IMR-90 (cell line): ENCODE measurements around the gene GPX4. TPM values are rescaled to one million over a fixed set of nuclear protein-coding genes. Genes with fewer than 3 reads are reported as not detected.
A peak's percentile ranks its signal among the peaks of the same experiment; 100 is the strongest.

Source experiments
- ATAC-seq: fragments of 200-7000 bp; cut with Tn5 transposase; 2 replicates; pipeline ENCODE4 v1.9.1; 2020; ENCODE audit warnings: low read depth, mild to moderate bottlenecking, moderate library complexity
- BruUV-seq: library from RNA; stranded (reverse); fragments of 400-500 nt; replicated peaks from 2 replicates; lab custom pipeline; 2021; lab: Mats Ljungman, UMichigan
- CTCF ChIA-PET: fragments of 300-600 bp; formaldehyde crosslinking; extraction: SDS; loops from one replicate; lab custom pipeline; 2021; ENCODE audit warnings: antibody characterized with exemption; lab: Yijun Ruan, JAX
- POLR2A ChIA-PET: fragments of 300-600 bp; sonication (Branson Sonifier 250); formaldehyde crosslinking; loops from one replicate; lab custom pipeline; 2022; ENCODE audit warnings: antibody characterized with exemption; ENCODE audit not compliant: unreplicated experiment; lab: Charles Lee
- DNase-seq: peaks from one replicate; pipeline ENCODE4 v3.0.0; 2013
- H2AFZ ChIP-seq: replicated peaks from 2 replicates; pipeline ENCODE3; 2013; ENCODE audit warnings: low read length, mild to moderate bottlenecking; ENCODE audit not compliant: poor library complexity
- H2AK5ac ChIP-seq: 2 replicates; pipeline ENCODE4 v1.6.1; 2013; ENCODE audit warnings: low read depth, low read length, inconsistent platforms
- H2AK9ac ChIP-seq: replicated peaks from 2 replicates; pipeline ENCODE3; 2013; ENCODE audit warnings: mild to moderate bottlenecking, low read depth, low read length, moderate library complexity; ENCODE audit not compliant: poor library complexity
- H2BK120ac ChIP-seq: 2 replicates; pipeline ENCODE4 v1.6.1; 2013; ENCODE audit warnings: low read depth, low read length, inconsistent platforms
- H2BK15ac ChIP-seq: 3 replicates; pipeline ENCODE4 v1.6.1; 2013; ENCODE audit warnings: low read depth, low read length, inconsistent platforms
- H2BK20ac ChIP-seq: 2 replicates; pipeline ENCODE4 v1.6.1; 2013; ENCODE audit warnings: low read depth, mild to moderate bottlenecking, inconsistent platforms, low read length, moderate library complexity
- H2BK5ac ChIP-seq: 2 replicates; pipeline ENCODE4 v1.6.1; 2013; ENCODE audit warnings: mild to moderate bottlenecking, low read depth, low read length, inconsistent platforms; ENCODE audit not compliant: poor library complexity, severe bottlenecking
- H3K14ac ChIP-seq: replicated peaks from 2 replicates; pipeline ENCODE4 v1.6.1; 2013; ENCODE audit warnings: low read depth, low read length, inconsistent platforms
- H3K18ac ChIP-seq: 2 replicates; pipeline ENCODE4 v1.6.1; 2013; ENCODE audit warnings: low read depth, low read length, control low read depth
- H3K23ac ChIP-seq: 2 replicates; pipeline ENCODE4 v1.6.1; 2013; ENCODE audit warnings: low read depth, low read length, inconsistent platforms
- H3K27ac ChIP-seq: 2 replicates; pipeline ENCODE4 v1.5.1; 2013; ENCODE audit warnings: mild to moderate bottlenecking, control low read depth, low read length; ENCODE audit not compliant: insufficient read depth
- H3K27me3 ChIP-seq: 2 replicates; pipeline ENCODE4 v1.6.1; 2013; ENCODE audit warnings: low read length; ENCODE audit not compliant: control insufficient read depth, insufficient read depth
- H3K36me3 ChIP-seq: 2 replicates; pipeline ENCODE4 v1.6.1; 2013; ENCODE audit warnings: low read length, mixed read lengths; ENCODE audit not compliant: control insufficient read depth, insufficient read depth
- H3K4ac ChIP-seq: 2 replicates; pipeline ENCODE4 v1.6.1; 2013; ENCODE audit warnings: low read depth, low read length, inconsistent platforms
- H3K4me1 ChIP-seq: 2 replicates; pipeline ENCODE4 v1.6.1; 2013; ENCODE audit warnings: low read length, mixed read lengths; ENCODE audit not compliant: control insufficient read depth, insufficient read depth
- H3K4me2 ChIP-seq: 2 replicates; pipeline ENCODE4 v1.6.1; 2013; ENCODE audit warnings: low read depth, mild to moderate bottlenecking, control low read depth, low read length, moderate library complexity
- H3K4me3 ChIP-seq: 2 replicates; pipeline ENCODE4 v1.5.1; 2013; ENCODE audit warnings: low read depth, mild to moderate bottlenecking, control low read depth, low read length, moderate library complexity; ENCODE audit not compliant: insufficient read depth
- H3K56ac ChIP-seq: 2 replicates; pipeline ENCODE4 v1.6.1; 2013; ENCODE audit warnings: low read length, inconsistent platforms; ENCODE audit not compliant: insufficient read depth; ENCODE audit errors: extremely low read depth
- H3K79me1 ChIP-seq, 2 experiments: 2 replicates each; pipeline ENCODE4 v1.6.1; 2013; ENCODE audit warnings: low read length in 2 of 2, inconsistent platforms in 1 of 2, low read depth in 1 of 2
- H3K9ac ChIP-seq: 2 replicates; pipeline ENCODE4 v1.6.1; 2013; ENCODE audit warnings: low read depth, low read length, control low read depth
- H3K9me1 ChIP-seq: 2 replicates; pipeline ENCODE4 v1.6.1; 2013; ENCODE audit warnings: low read length, inconsistent platforms; ENCODE audit not compliant: insufficient read depth
- H3K9me3 ChIP-seq: 2 replicates; pipeline ENCODE4 v1.6.1; 2013; ENCODE audit warnings: low read length; ENCODE audit not compliant: control insufficient read depth, insufficient read depth
- H4K20me1 ChIP-seq: 2 replicates; pipeline ENCODE4 v1.6.1; 2013; ENCODE audit warnings: low read length, inconsistent platforms; ENCODE audit not compliant: insufficient read depth
- H4K5ac ChIP-seq: 2 replicates; pipeline ENCODE4 v1.6.1; 2013; ENCODE audit warnings: mild to moderate bottlenecking, low read depth, low read length, control low read depth
- H4K8ac ChIP-seq, 2 experiments: 2 replicates each; pipeline ENCODE4 v1.6.1; 2013; ENCODE audit warnings: low read depth in 2 of 2, low read length in 2 of 2, control low read depth in 1 of 2, inconsistent platforms in 1 of 2
- H4K91ac ChIP-seq: 2 replicates; pipeline ENCODE4 v1.6.1; 2013; ENCODE audit warnings: low read depth, low read length, inconsistent platforms; ENCODE audit not compliant: insufficient read depth
- BHLHE40 ChIP-seq: fragments of 150-350 bp; IDR thresholded peaks from 2 replicates; pipeline ENCODE4 v1.6.1; 2016; ENCODE audit warnings: mild to moderate bottlenecking, low read depth, low read length
- CEBPB ChIP-seq: IDR thresholded peaks from 2 replicates; pipeline ENCODE4 v1.6.1; 2012; ENCODE audit warnings: low read depth, low read length, improper control_type of control experiment
- CHD1 ChIP-seq: IDR thresholded peaks from 2 replicates; pipeline ENCODE4 v1.6.1; 2012; ENCODE audit warnings: low read depth, low read length, improper control_type of control experiment
- CTCF ChIP-seq: conservative IDR thresholded peaks from 2 replicates; pipeline ENCODE4 v1.5.1; 2012; ENCODE audit warnings: mild to moderate bottlenecking, low read depth, low read length, improper control_type of control experiment
- FOS ChIP-seq: fragments of 150-350 bp; IDR thresholded peaks from 2 replicates; pipeline ENCODE4 v1.6.1; 2016; ENCODE audit warnings: low read depth, low read length
- MAFK ChIP-seq: IDR thresholded peaks from 2 replicates; pipeline ENCODE4 v1.6.1; 2012; ENCODE audit warnings: low read depth, low read length, improper control_type of control experiment
- MAZ ChIP-seq: IDR thresholded peaks from 2 replicates; pipeline ENCODE4 v1.6.1; 2012; ENCODE audit warnings: low read depth, mild to moderate bottlenecking, low read length, improper control_type of control experiment, moderate library complexity, borderline replicate concordance
- MXI1 ChIP-seq: IDR thresholded peaks from 2 replicates; pipeline ENCODE4 v1.6.1; 2012; ENCODE audit warnings: low read depth, mild to moderate bottlenecking, low read length, moderate library complexity, borderline replicate concordance
- NFE2L2 ChIP-seq: fragments of 150-350 bp; IDR thresholded peaks from 2 replicates; pipeline ENCODE4 v1.6.1; 2016; ENCODE audit warnings: low read depth, mild to moderate bottlenecking, low read length
- RCOR1 ChIP-seq: IDR thresholded peaks from 2 replicates; pipeline ENCODE4 v1.6.1; 2012; ENCODE audit warnings: mild to moderate bottlenecking, low read length, improper control_type of control experiment; ENCODE audit not compliant: insufficient replicate concordance
- RFX5 ChIP-seq: IDR thresholded peaks from 2 replicates; pipeline ENCODE4 v1.8.0; 2012; ENCODE audit warnings: low read depth, mild to moderate bottlenecking, low read length, moderate library complexity
- WGBS, 2 experiments: methylation state at CpG; one replicate each; pipeline versions ENCODE4 v1.1.5 to v1.1.7; 2013; ENCODE audit warnings: missing lambda C conversion rate in 2 of 2; ENCODE audit not compliant: insufficient read length in 1 of 2; ENCODE audit errors: extremely low coverage in 2 of 2; 5-methylcytosine and 5-hydroxymethylcytosine counted together
- dilution Hi-C: fragments of 300-500 bp; cut with HindIII; formaldehyde crosslinking; loops from one replicate; pipeline ENCODE4 v1.14.3; 2018; ENCODE audit warnings: low sequenced_read_pairs; ENCODE audit not compliant: unreplicated experiment
- in situ Hi-C: fragments of 300-500 bp; cut with MboI; formaldehyde crosslinking; loops from 3 replicates; pipeline ENCODE4 v1.14.3; 2019; ENCODE audit warnings: low sequenced_read_pairs, inconsistent platforms, mixed read lengths
- intact Hi-C: fragments of 100-400 bp; cut with micrococcal nuclease; formaldehyde crosslinking; loops from 2 replicates; pipeline ENCODE4 v1.10.0; 2022
- polyA plus RNA-seq, 3 experiments: library from polyadenylated mRNA; depleted of rRNA; stranded (reverse); fragments of >200 nt; gene quantifications; 2 replicates each; pipeline ENCODE4 v1.2.3, GENCODE V29; 2012; ENCODE audit warnings: low replicate concordance in 1 of 3
- total RNA-seq: library from RNA; depleted of rRNA; stranded (reverse); fragments of >200 nt; gene quantifications from 2 replicates; pipeline ENCODE4 v1.2.3, GENCODE V29; 2012

The GPX4 gene
- total and polyA plus RNA-seq, 2 of the 4 experiments (the other 2 are of a cell fraction) = 357 to 1,083 TPM

- Histone ChIP-seq H3K27ac (no peak overlapping the region), H4K5ac (no peak overlapping the region), H3K4me1 (no peaks in the 10 kb centered on the region), H2BK15ac (no peak overlapping the region), H4K8ac (no peak overlapping the region), H2AK9ac (no peak overlapping the region), H3K4ac (no peak overlapping the region), H3K18ac (no peak overlapping the region), H3K4me3 (no peak overlapping the region), H2AFZ (peak overlapping the region; percentile 63), H4K91ac (no peak overlapping the region), H3K56ac (no peak overlapping the region), H2BK5ac (no peak overlapping the region), H2BK120ac (no peak overlapping the region), H3K36me3 (peaks cover 1% of the 10 kb centered on the region; the same call in 1 of the 2 replicates), H2AK5ac (no peak overlapping the region), H3K79me1 (no peaks in the 10 kb centered on the region), H3K4me2 (no peak overlapping the region), H3K27me3 (no peaks in the 10 kb centered on the region), H3K23ac (no peak overlapping the region), H3K14ac (no peak overlapping the region), H3K9ac (no peak overlapping the region), H2BK20ac (no peak overlapping the region), H4K20me1 (no peaks in the 10 kb centered on the region), H3K9me1 (no peaks in the 10 kb centered on the region), H3K9me3 (peaks cover 42% of the 10 kb centered on the region)
- ChIA-PET POLR2A (no interaction called here), CTCF (interaction anchor here (0.8 to 1.2 kb wide), 2 partner anchors 11 kb away, joined by 3 read pairs; no protein-coding TSS in a partner anchor)
- intact Hi-C loops (no loop called here), in situ Hi-C loops (no loop called here), dilution Hi-C loops (no loop called here)
- 94% methylated on average over 7 of the region's 28 CpGs; no CpG with 5 or more reads in 1 of the 2 experiments for WGBS, 2 experiments
- DNase-seq (no peak), ATAC-seq (no peak)
- BruUV-seq = no TSS peak
- TF ChIP-seq BHLHE40 (no peak), MAZ (no peak), CEBPB (no peak), FOS (no peak), CHD1 (no peak), RCOR1 (no peak), CTCF (no peak), RFX5 (no peak), MXI1 (no peak), MAFK (no peak), NFE2L2 (no peak)
These were observed 49.4 kb upstream of the GPX4 start for GRCh38 chr19:1054102-1055027.
